IPS-18c (cell line): ENCODE results near the gene RANBP1.

Source experiments
- H3K4me3 ChIP-seq: 2 replicates; pipeline ENCODE4 v1.7.0; 2013; ENCODE audit warnings: low read depth, mild to moderate bottlenecking, low read length, moderate library complexity; ENCODE audit not compliant: insufficient read depth
- H3K9me3 ChIP-seq: one replicate; pipeline ENCODE4 v1.6.1; 2013; ENCODE audit warnings: mild to moderate bottlenecking, low read length, moderate library complexity; ENCODE audit not compliant: control insufficient read depth, insufficient read depth

Gene RANBP1

DNA sequence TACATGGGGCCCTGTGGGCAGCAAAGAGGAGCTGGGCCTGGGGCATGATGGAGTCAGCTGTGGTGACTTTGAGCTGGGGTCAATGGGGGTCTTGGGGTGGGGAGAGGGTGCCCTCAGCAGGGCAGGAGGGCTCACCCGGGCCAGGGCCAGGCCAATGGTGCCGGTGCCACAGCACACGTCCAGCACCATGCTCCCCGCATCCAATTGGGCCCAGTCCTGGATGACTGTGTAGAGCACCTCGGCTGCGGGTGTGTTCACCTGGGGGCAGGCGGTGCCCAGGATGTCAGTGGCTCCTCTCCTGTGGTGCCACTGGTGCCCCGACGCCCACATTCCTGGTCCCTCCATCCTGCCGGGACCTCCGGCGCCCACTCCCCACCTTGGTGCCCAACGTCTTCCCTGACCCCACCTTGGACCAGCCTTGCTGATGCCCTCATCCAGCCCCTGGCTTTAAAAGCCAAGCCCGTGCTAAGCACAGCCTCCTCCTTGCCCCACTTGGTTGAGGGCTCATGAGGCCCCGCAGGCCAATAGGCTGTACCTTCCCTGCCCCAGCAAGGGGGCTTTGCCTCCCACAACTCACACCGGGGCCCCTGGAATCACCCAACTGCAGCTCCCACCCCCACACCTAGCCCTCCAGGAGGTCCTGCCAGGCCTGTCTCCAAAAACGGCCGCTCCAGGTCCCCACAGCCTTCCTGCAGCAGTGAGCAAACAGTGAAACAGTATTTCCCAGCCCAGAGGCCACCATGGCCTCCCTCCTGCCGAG lies 2.2 kb upstream of the RANBP1 start:
- peaks cover 3% of the 10 kb centered on the region for H3K9me3 ChIP-seq

DNA sequence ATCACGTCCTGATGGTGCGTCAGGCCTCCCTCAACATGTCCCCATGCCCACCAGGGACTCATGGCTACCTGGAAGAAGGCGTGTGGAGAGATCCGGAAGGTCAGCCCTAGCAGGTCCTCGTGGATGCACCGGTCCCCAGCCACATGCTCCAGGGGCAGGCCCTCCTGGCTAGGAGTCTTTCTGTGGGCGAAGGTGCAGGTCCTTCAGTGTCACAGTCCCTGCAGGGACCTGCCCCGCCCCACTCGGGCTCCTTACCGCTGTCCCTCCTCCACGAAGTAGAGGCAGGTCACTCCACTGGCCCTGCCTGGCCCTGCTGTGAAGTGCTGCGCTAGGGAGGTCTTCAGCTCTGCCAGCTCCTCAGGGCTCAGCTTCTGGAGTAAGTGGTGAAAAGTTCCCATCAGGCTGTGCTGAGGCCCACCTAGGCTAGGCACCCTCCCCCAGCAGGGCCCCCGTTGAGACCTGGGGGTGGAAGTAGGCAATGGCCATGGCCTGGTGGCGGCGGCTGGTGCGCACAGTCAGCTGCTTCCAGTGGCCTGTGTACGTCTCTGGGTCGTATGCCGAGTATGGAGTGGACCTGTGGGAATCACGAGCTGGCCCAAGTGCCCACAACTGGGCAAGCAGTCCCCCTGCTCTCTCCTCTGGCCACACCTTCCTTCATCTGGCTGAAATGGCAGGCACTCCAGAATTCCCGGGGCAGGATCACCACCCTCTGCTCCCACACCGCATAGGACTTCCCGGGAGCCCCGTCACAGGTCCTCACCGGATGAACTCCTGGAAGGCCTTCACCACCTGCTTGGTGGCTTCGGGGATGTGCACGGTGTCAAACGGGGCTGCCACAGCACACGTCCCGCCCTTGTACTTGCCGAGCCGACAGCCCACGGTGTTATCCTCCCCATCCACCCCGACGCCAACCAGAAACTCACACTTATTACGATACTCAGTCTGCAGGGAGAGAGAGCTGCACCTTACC lies 1.1 kb upstream of the RANBP1 start:
- no peak overlapping the region for H3K4me3 ChIP-seq
- peaks cover 3% of the 10 kb centered on the region for H3K9me3 ChIP-seq

More for the DNA sequence above, 2.2 kb upstream of the RANBP1 start:
- no peak overlapping the region for H3K4me3 ChIP-seq

DNA sequence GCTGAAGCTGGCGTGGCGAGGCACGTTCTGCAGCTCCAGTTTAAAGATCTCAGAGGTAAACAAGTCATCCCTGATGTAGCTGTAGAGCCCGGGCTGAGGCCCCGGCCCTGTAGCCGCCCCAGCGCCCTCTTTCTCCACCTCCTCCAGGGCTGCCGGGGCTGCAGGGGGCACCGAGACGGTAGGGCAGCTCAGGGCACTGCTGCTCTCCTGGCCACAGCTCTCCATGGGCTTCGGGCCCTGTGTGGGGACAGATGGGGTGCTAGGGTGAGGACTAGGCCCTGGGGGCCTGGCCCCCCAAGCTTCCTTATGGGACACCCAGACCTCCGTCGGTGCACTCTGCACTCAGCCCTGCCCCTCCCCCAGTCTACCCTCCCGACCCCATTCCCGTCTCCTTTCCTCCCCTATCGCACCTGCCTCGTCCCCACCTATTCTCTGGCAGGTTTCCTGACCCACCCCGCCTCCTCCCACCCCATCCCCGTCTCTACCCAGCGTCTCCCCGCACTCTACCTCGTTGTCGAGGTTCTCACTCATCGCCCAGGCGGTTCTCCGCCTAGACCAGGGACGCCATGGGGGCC lies 559 bp downstream of the RANBP1 start:
- Histone ChIP-seq H3K9me3 (no peaks in the 10 kb centered on the region), H3K4me3 (peak overlapping the region; percentile 82)

DNA sequence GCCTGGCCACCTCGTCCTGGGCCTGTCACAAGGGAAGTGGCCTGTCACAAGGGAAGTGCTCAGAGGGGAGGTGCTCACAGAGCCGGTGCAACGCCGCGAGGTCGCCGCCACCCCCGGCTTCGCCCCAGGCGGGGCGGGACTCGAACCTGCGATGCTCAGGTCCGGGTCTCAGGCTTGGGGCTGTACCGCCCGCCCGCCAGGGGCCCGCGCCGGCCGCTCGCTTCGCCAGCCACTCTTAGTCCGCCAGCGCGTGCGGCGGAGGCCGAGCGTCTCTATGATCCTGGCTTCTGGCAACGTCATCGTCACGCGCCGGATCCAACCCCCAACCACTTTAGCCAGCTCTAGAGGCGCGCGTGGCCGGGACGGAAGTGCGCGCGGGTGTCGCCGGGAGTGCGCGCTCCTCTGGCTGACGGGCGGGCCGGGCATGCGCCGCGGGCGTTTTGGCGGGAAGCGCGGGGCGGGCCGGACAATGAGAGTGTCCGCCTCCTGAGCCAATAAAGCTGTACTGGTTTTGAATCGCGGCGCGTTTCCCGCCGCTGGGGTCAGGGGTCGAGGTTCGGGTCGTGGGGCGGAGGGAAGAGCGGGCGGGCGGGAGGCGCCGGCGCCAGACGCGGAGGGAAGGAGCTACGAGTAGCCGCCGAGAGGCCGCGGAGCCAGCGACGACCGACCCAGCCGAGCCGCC lies 1.2 kb downstream of the RANBP1 start, which contains the start of gene TRMT2A:
TSS of gene TRMT2A (minus strand) at position 276 of the 682 bp plus-strand sequence. CDS start 320 bp downstream, outside the sequence.
- peak within 1 kb of the TSS; percentile 94 for H3K4me3 ChIP-seq
- no peaks in the 10 kb centered on the region for H3K9me3 ChIP-seq

DNA sequence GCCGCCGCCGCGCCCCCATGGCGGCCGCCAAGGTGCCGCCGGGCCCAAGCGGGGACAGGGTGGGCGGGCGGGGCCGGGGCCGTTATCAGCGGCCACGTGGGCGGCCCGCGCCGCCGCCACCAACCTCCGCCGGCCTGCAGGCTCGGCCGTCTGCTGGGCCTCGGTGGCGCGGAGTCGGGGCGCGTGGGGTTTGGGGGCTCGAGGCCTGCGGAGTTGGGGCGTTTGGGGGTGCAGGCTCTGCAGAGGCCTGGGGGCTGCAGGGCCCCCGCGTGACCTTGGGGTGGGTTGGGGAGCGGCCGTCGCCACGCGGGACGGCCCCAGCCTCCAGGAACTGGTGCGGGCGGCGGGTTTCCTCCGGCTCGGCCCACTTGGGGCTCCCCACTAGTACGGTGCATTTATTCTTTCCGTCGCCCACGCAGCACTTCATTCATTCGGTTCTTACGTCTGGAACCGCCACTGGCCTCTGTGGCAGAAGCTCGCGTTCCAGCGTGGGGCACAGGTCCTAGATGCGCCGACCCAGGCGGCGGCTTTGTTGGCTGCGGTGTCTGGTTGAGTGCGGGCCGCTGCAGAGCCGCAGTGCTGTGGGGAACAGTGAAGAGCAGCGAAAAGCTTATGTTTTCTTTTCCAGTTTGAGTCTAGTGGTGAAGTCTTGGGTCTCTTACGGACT lies 1.9 kb downstream of the RANBP1 start:
- peak overlapping the region; percentile 94 for H3K4me3 ChIP-seq
- H3K9me3 ChIP-seq, result no peaks in the 10 kb centered on the region

DNA sequence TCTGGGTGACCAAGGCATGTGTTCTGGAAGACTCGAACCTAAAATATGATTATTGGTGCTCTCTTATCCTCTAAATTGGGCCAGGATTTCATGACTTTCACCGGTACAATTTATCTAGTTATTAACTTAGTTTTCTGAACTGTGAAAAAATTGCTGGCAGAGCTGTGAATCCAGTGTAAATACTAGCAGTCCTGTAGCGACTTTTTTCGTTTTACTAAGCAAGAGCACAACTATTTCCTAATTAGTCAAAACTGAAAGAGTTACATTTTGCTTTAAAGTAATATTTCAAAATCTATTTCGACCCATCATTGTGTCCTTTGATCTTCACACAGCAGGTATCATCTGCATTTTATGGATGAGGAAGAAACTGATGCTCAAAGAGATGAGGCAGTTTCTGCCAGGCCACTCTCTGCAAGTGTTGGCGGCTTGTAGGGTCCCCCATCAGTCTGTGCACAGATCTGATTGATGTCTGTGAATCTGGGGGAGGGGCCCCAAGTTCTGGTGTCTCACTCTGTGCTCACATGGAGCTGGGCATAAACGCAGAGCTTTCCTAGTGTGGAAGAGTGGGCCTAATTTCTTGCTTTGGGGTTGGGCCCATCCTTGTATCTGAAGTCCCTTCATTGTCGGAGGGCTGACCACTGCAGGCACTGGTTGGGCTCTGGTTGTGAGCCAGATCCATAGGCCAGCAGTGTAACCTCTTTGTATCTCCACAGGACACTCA lies 2.6 kb downstream of the RANBP1 start:
- peak overlapping the region; percentile 94 for H3K4me3 ChIP-seq
- no peaks in the 10 kb centered on the region for H3K9me3 ChIP-seq

DNA sequence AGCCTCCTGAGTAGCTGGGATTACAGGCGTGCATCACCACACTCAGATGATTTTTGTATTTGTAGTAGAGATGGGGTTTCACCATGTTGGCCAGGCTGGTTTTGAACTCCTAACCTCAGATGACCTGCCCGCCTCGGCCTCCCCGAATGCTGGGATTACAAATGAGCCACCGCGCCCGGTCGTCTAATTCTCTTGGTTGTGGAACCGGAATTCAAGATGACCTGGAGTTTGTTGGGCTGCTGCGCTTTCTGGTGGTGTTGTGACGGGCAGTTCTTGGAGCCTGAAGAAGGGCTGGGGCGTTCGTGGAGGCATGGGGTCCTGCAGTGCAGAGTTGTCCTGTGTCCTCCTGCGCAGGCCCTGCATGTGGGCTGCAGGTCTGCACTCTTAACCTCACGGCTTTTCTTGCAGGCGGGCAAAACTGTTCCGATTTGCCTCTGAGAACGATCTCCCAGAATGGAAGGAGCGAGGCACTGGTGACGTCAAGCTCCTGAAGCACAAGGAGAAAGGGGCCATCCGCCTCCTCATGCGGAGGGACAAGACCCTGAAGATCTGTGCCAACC lies 6.0 kb downstream of the RANBP1 start:
- H3K4me3 ChIP-seq, result no peak overlapping the region

DNA sequence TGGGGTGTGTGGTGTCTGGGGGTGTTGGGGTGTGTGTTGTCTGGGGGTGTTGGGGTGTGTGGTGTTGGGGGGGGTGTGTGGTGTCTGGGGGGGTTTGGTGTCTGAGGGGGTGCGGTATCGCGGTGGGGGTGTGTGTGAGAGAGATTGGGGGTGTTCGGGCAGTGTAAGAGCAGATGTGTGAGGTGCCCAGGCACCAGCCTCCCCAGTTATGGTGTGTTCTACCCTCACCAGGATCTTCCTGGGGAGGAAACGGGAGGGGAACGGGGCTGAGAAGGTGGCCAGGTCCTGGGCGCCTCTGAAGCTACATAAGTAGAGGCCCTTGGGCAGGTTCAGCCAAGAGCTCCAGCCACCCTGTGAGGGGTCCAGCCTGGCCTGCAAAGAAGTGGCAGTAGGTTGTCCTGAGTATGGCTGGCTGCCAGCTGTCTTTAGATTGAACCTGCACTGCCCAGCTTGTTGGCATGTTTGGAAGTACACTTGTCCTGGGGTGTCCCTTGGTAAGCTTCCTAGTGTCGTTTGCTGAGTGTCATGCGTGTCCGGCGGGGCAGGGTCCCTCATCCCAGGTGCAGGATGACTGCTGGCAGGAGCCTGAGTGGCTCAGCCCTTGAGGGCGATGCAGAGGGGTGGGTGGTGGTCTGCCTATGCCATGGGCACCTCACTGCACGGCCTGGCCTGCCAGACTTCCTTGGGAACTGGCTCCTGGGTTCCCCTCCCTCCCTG lies 7.6 kb downstream of the RANBP1 start:
- H3K9me3 ChIP-seq, result no peaks in the 10 kb centered on the region
- H3K4me3 ChIP-seq, result no peak overlapping the region

More for the DNA sequence above, 6.0 kb downstream of the RANBP1 start:
- H3K9me3 ChIP-seq, result no peaks in the 10 kb centered on the region

DNA sequence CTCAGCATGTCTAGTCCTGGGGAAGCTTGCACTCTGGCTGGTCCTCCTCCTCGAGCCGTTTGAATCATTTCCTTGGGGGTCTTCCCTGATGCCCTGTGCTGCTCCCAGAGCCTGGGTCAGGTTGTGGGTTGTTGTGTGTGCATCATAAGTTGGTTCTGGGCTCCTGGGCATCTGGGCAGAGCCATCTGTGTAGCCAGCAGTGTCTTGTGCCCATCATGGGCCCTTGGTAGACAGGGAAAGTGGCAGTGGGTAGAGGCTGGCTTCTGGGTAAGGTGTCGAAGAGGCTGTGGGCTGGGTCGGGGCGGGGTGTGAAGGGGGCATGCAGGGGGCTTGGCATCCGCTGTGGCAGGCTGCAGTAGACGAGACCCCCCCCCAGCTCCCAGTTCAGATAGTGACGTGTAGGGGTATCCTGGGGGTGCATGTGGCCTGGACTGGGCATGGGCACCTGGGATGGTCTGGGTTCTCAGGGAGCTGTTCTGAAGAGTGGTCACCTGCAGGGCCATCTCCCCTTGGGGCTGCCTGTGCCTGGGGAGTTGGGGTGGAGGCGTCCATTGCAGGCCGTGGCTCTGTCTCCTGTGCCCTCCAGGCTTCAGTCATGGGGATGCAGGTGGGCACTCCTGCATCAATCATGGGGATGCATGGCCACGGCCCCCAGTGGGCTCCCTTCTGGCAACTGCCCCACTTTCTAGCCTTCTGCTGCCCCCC lies 8.3 kb downstream of the RANBP1 start:
- no peak overlapping the region for H3K4me3 ChIP-seq
- no peaks in the 10 kb centered on the region for H3K9me3 ChIP-seq

DNA sequence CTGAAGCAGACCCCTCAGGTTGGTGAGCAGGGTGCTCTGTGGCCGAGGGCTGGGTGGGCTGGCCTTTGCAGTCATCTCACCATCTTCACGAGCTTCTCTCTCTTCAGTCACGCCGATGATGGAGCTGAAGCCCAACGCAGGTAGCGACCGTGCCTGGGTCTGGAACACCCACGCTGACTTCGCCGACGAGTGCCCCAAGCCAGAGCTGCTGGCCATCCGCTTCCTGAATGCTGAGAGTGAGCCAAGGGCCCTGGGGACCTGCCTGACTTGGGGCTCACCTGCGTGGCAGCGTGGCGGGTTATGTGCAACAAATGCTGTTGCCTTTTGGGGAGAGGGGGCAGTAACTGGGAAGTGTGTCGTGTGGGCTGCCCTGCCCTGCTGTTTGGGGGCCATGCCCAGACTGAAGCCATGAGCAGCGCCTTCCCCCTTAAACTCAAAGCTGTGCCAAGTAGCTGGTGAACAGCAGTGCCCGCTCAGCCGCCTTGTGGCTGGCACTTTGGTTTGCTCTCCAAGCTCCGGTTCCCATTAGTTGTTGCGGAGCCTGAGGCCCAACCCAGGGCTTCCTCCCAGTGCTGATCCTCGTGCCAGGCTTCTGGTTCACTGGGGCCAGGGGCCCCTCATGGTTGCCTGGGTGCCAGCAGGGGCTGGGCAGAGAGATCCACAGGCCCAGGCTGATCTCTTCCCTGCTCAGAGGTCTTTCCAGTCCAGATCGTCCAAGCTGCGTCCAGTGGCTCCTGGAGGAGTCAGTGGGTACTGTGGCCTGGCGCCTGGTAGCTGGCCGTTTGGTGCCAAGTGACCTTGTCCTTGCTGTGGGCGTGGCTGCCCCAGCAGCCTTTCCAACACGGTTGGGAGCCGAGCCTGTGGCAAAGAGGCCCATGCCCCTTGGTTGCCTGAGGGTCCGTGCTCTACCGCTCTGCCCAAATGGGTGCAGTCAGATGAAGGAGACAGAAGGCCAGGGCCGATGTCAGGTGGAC lies 9.6 kb downstream of the RANBP1 start:
- H3K9me3 ChIP-seq, result no peaks in the 10 kb centered on the region
- H3K4me3 ChIP-seq, result no peak overlapping the region

DNA sequence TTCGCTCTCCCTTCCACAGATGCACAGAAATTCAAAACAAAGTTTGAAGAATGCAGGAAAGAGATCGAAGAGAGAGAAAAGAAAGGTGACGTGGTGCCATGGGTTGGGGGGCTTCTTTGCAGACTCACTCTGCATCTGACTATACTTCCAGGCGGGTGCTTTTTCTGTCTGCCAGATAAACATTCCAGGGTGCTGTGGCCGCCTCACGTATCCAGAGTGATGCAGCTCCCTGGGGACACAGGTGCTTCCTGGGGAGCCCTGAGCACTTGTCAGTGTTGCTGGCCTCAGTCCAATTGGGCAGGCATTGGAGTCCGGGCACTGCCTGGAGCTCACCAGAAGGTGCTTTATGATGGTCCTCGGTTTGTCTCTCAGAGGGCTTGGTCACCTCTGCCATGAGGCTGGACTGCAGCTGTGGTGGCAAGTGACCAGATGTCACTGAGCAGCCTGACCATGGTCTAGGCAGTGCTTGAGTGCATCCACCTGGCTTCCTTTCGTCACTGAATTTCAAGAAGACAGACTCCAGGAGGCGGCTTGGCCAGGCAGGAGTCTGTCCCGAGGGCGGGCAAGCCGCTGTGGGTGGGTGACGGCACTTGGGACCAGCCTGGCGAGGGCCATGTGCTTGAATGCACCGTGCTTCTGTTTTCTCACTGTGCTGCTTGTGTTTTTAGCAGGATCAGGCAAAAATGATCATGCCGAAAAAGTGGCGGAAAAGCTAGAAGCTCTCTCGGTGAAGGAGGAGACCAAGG lies 10.6 kb downstream of the RANBP1 start:
- Histone ChIP-seq H3K4me3 (no peak overlapping the region), H3K9me3 (no peaks in the 10 kb centered on the region)

DNA sequence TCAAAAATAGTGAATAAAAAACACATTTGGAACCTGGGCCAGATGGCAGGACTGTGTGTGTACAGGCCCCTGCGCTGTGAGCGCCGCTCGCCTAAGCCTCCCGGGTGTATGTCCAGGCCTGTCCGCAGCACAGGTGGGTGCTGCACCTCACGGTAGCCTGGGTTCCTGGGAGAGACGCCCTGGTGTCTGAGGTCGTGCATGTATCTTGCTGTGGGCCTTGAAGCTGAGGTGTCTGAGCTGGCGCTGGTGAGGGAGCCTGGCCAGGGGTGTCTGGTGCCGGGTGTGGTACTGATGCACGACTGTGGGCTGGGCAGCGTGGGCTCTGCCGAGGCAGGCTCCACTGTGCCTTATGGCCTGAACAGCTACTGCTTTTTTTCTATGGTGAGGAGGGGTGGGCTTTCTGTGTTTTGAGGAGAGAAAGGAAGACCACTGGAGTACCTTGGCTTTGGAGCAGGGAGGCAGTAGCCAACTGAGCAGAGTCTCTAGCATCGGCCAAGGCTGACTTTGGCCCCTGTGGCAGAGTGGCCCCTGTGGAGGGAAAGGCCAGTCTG lies 11.5 kb downstream of the RANBP1 start:
- H3K4me3 ChIP-seq, result no peak overlapping the region
- H3K9me3 ChIP-seq, result no peaks in the 10 kb centered on the region
